Activated CD4-positive, alpha-beta memory T cell treated with anti-CD3 and anti-CD28 coated beads for 36 hours (primary cell): ENCODE measurements around the gene HTRA2. TPM values are rescaled to one million over a fixed set of nuclear protein-coding genes. Genes with fewer than 3 reads are reported as not detected.

Experiments used
- CTCF ChIA-PET: fragments of 350-600 bp; sonication (Branson Sonifier 250); formaldehyde crosslinking; loops from one replicate; lab custom pipeline; 2021; ENCODE audit warnings: antibody characterized with exemption, inconsistent platforms; lab: Charles Lee
- POLR2A ChIA-PET: fragments of 350-600 bp; sonication (Branson Sonifier 250); formaldehyde crosslinking; loops from one replicate; lab custom pipeline; 2021; ENCODE audit warnings: antibody characterized with exemption; lab: Charles Lee
- DNase-seq: peaks from one replicate; pipeline ENCODE4 v3.0.0-alpha.2; 2020
- H3K27ac Mint-ChIP-seq: one replicate; pipeline ENCODE4 v1.8.0; 2021; ENCODE audit warnings: mixed read lengths
- H3K27me3 Mint-ChIP-seq: one replicate; pipeline ENCODE4 v1.8.0; 2021; ENCODE audit warnings: mixed read lengths
- H3K36me3 Mint-ChIP-seq: one replicate; pipeline ENCODE4 v1.8.0; 2021; ENCODE audit warnings: mixed read lengths
- H3K4me1 Mint-ChIP-seq: one replicate; pipeline ENCODE4 v1.8.0; 2021; ENCODE audit warnings: low read depth, mixed read lengths
- H3K4me3 Mint-ChIP-seq: one replicate; pipeline ENCODE4 v1.8.0; 2021; ENCODE audit warnings: mild to moderate bottlenecking, mixed read lengths
- H3K9me3 Mint-ChIP-seq: one replicate; pipeline ENCODE4 v1.8.0; 2021; ENCODE audit warnings: mixed read lengths
- intact Hi-C: fragments of 100-400 bp; cut with micrococcal nuclease; formaldehyde crosslinking; loops from one replicate; pipeline ENCODE4 v1.15.1; 2023
- total RNA-seq, 2 experiments: library from RNA; stranded (reverse); gene quantifications; one replicate each; pipeline ENCODE4 v1.2.3, GENCODE V29; 2021

Gene HTRA2
- total RNA-seq, 2 experiments from 2014 or later: 70.6 to 72.3 TPM

GRCh38 chr2:74571058-74571457 is 41.3 kb downstream of the HTRA2 start:
- Mint-ChIP-seq H3K36me3 (no peaks in the 10 kb centered on the region), H3K27me3 (peaks cover 8% of the 10 kb centered on the region), H3K4me3 (no peak overlapping the region), H3K27ac (no peak overlapping the region), H3K4me1 (peaks cover 25% of the 10 kb centered on the region), H3K9me3 (no peaks in the 10 kb centered on the region)
- ChIA-PET CTCF (interaction anchor here (1.0 to 2.4 kb wide), 2 partner anchors 16 to 18 kb away, joined by 3 to 9 read pairs; no protein-coding TSS in a partner anchor), POLR2A (no interaction called here)
- intact Hi-C loops: loop anchor here (1.0 to 5.0 kb wide), 3 partner anchors 13 to 39 kb away; partner anchors contain the start of gene DOK1
- peak; percentile 55 for DNase-seq

DNA sequence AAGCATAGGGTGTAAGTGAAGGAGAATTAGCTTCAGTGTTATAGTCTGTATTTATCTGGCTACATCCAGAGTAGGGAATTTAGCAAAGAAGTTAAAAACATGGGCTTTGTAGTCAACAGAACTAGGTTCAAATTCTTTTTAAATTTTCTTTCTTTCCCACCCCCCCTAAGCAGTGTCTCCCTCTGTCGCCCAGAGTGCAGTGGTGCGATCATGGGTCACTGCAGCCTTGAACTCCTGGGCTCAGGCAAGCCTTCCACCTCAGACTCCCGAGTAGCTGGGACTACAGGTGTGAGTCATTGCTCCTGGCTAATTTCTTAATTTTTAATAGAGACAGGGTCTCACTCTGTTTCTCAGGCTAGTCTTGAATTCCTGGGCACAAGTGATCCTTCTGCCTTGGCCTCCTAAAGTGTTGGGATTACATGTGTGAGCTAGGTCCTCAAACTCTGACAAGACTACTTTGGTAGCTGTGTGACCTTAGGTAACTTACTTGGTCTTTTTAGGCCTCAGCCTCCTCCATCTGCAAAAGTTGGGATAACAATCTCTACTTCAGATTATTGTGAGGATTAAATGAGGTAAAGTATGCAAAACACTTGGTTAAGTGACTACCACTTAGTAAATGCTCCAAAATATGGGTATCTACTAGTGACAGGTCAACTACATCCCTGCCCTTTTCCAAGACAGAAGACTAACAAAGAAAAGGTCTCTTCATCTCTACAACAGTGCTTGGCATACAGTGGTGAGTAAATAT is 42.6 kb downstream of the HTRA2 start:
- no peak for DNase-seq
- Mint-ChIP-seq H3K4me1 (peaks cover 20% of the 10 kb centered on the region), H3K4me3 (no peak overlapping the region), H3K36me3 (no peaks in the 10 kb centered on the region), H3K27me3 (peaks cover 8% of the 10 kb centered on the region), H3K9me3 (no peaks in the 10 kb centered on the region), H3K27ac (no peak overlapping the region)
- intact Hi-C loops: loop anchor here (5.0 kb wide), 1 partner anchor 40 kb away; no protein-coding TSS in a partner anchor
- CTCF ChIA-PET: interaction anchor here (2.4 kb wide), 1 partner anchor 17 kb away, joined by 9 read pairs; no protein-coding TSS in a partner anchor
- POLR2A ChIA-PET: no interaction called here

DNA sequence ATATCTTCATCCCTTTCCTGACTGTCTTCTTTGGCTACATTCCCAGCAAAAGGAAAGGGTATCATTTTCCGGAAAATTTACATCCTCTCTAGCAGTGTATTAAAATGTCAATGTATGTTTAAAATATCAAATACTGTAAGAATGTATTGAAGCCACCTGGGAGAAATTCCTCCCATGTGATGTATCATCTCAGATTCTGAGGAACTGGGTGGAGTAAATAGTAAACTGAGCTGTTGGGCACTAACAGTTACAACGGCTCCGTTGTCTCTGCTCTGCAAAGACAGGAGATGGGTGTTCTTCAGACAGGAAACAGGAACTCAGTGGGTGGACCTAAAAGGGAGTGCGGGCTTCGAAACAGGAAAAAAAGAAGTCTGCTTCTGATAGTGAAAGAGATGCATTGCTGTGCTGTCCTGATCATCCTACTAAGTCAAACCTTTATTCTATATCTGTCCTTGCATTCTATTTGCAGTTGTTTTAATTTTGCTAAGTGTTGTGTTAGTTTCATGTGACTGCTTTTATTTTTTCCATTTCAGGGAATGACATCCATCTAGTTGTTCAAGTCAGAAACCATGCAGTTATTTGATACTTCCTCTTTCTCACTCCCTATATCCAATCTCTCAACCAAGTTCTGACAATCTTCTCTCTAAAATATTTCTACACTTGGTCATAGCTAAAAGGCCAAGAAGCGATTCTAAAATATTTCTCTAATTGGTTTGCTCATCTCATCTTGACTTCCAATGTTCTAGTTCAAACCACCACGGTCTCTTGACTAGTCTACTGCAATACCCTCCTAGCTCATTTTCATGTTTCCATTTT is 44.2 kb downstream of the HTRA2 start:
- H3K36me3 Mint-ChIP-seq: no peaks in the 10 kb centered on the region
- H3K4me1 Mint-ChIP-seq: peaks cover 24% of the 10 kb centered on the region
- H3K27ac Mint-ChIP-seq: no peak overlapping the region
- ChIA-PET POLR2A (no interaction called here), CTCF (interaction anchor here (1.4 to 6.2 kb wide), 2 partner anchors 14 to 76 kb away, joined by 3 to 48 read pairs; no protein-coding TSS in a partner anchor)
- no peaks in the 10 kb centered on the region for H3K9me3 Mint-ChIP-seq
- no peak for DNase-seq
- H3K27me3 Mint-ChIP-seq: no peaks in the 10 kb centered on the region
- intact Hi-C loops: loop anchor here (5.0 kb wide), 1 partner anchor 42 kb away; no protein-coding TSS in a partner anchor
- H3K4me3 Mint-ChIP-seq: peak overlapping the region; percentile 22

DNA sequence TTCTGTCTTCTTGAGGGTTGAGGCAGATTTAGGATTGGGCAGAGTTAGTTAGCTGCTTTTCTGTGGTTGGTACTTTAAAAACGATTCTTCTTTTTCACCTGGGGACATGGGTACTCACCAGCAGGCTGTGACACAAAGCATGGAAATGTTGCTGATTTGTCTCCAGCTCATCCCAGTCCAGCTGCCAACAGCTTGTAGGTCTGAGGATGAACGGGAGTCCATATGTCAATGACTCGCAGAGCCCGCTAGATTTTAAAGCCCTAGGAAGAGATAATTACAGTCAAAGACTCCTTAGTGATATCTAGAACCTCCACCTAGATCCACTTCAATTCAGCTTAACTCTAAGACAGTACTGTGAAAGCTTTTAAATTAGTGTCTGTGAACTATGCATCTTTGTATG is 45.6 kb downstream of the HTRA2 start:
- intact Hi-C loops: no loop called here
- H3K9me3 Mint-ChIP-seq: no peaks in the 10 kb centered on the region
- no peaks in the 10 kb centered on the region for H3K27me3 Mint-ChIP-seq
- POLR2A ChIA-PET: no interaction called here
- H3K4me1 Mint-ChIP-seq: peaks cover 24% of the 10 kb centered on the region
- no peak for DNase-seq
- CTCF ChIA-PET: interaction anchor here (0.9 to 6.2 kb wide), 5 partner anchors 9 to 92 kb away, joined by 3 to 48 read pairs (median 3); partner anchors contain the start of genes CCDC142 and TTC31
- no peaks in the 10 kb centered on the region for H3K36me3 Mint-ChIP-seq
- H3K4me3 Mint-ChIP-seq: no peak overlapping the region
- H3K27ac Mint-ChIP-seq: no peak overlapping the region

DNA sequence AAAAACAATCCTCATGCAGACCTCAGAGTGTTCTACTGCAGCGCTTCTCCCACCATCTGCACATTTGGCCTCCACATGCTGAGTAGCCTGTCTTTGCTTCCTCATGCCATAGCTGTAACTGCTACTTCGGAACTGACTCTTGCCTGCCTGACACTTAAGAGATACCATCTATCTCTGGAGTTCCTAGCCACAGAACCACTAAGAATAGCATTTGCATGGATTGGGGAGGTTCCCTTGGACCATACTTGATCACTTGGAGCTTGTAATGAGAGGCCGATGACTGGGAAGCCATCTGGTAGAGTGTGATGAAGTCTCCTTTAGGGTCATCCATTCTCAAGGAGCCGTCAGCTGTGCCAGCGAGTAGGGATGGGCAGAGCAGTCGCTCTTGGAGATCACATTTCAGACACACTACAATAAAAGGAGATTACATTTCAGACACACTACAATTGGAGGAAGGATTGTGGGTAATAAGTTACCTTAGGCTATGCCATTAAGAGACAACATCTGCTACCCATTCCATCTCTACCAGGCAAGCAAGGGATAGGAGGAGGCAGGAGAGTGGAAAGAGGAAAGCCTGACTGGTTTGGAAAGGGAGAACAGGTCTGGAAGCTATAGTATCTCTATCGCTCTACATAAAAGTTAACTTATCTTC is 46.6 kb downstream of the HTRA2 start:
- H3K4me1 Mint-ChIP-seq: peaks cover 24% of the 10 kb centered on the region
- H3K36me3 Mint-ChIP-seq: no peaks in the 10 kb centered on the region
- H3K27ac Mint-ChIP-seq: no peak overlapping the region
- CTCF ChIA-PET: interaction anchor here (0.6 to 6.2 kb wide), 6 partner anchors 9 to 93 kb away, joined by 3 to 48 read pairs (median 6); partner anchors contain the start of genes CCDC142 and TTC31
- no peaks in the 10 kb centered on the region for H3K27me3 Mint-ChIP-seq
- H3K4me3 Mint-ChIP-seq: no peak overlapping the region
- POLR2A ChIA-PET: no interaction called here
- H3K9me3 Mint-ChIP-seq: no peaks in the 10 kb centered on the region
- no peak for DNase-seq
- intact Hi-C loops: no loop called here

DNA sequence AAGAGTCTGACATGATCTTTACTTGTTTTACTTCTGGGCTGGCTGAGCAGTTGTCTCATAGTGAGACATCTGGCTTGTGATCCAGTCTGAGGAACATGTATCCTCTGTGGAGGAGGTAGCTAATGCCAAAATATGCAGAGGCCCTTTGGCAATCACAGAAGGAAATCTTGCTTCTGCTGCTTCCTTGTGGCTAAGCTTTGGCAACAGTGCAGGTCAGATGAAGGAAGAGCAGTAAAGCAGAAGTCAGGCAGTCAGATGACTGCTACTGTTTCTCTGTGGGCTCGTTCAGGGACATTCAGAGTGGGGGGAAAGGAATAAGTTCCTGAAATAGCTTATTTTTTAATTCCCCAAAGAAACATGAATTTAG is 47.1 kb downstream of the HTRA2 start:
- POLR2A ChIA-PET: no interaction called here

GRCh38 chr2:74577448-74577847 is 47.7 kb downstream of the HTRA2 start:
- DNase-seq: peak; percentile 37
- ChIA-PET CTCF (interaction anchor here (1.2 to 6.2 kb wide), 5 partner anchors 10 to 94 kb away, joined by 3 to 48 read pairs (median 7); partner anchors contain the start of genes CCDC142 and TTC31), POLR2A (no interaction called here)
- Mint-ChIP-seq H3K4me3 (no peak overlapping the region), H3K4me1 (peaks cover 22% of the 10 kb centered on the region), H3K27me3 (no peaks in the 10 kb centered on the region), H3K9me3 (no peaks in the 10 kb centered on the region), H3K36me3 (no peaks in the 10 kb centered on the region), H3K27ac (no peak overlapping the region)
- intact Hi-C loops: no loop called here

More for the DNA sequence above, 47.1 kb downstream of the HTRA2 start:
- Mint-ChIP-seq H3K9me3 (no peaks in the 10 kb centered on the region), H3K27ac (no peak overlapping the region), H3K4me3 (no peak overlapping the region), H3K4me1 (peaks cover 24% of the 10 kb centered on the region), H3K27me3 (no peaks in the 10 kb centered on the region), H3K36me3 (no peaks in the 10 kb centered on the region)
- DNase-seq: no peak
- intact Hi-C loops: no loop called here
- CTCF ChIA-PET: interaction anchor here (1.2 to 6.2 kb wide), 5 partner anchors 9 to 94 kb away, joined by 3 to 48 read pairs (median 7); partner anchors contain the start of genes CCDC142 and TTC31

GRCh38 chr2:74578408-74578807 is 48.7 kb downstream of the HTRA2 start:
- no peaks in the 10 kb centered on the region for H3K9me3 Mint-ChIP-seq
- intact Hi-C loops: no loop called here
- no peaks in the 10 kb centered on the region for H3K36me3 Mint-ChIP-seq
- H3K27me3 Mint-ChIP-seq: no peaks in the 10 kb centered on the region
- no peak overlapping the region for H3K4me3 Mint-ChIP-seq
- no peak for DNase-seq
- no peak overlapping the region for H3K27ac Mint-ChIP-seq
- CTCF ChIA-PET: interaction anchor here (6.2 kb wide), 1 partner anchor 9 kb away, joined by 48 read pairs; no protein-coding TSS in a partner anchor
- H3K4me1 Mint-ChIP-seq: peaks cover 25% of the 10 kb centered on the region
- POLR2A ChIA-PET: no interaction called here

DNA sequence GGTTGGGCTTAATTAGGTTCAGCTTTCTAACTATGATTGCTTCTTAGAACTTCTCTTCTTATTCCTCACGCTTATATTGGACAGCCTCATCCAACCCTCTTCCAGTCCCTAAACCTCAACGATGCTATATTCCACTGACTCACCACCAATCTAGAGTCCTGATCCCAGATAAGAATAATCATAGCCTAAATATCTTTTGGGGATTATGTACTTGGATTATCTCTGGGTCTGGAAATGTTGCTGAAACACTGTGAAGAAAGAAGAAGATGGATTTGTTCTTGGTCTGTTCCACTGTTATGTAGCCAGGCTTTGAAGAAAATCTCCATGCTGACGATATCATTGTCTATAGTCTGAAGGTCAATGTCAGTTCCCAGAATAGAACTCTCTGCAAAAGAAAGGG is 51.7 kb downstream of the HTRA2 start:
- Mint-ChIP-seq H3K4me1 (peaks cover 36% of the 10 kb centered on the region), H3K27ac (no peak overlapping the region), H3K4me3 (no peak overlapping the region), H3K36me3 (no peaks in the 10 kb centered on the region), H3K9me3 (no peaks in the 10 kb centered on the region), H3K27me3 (no peaks in the 10 kb centered on the region)
- ChIA-PET CTCF (interaction anchor here (9.4 kb wide), 1 partner anchor 100 kb away, joined by 145 read pairs; the partner anchor contains the start of genes CCDC142 and TTC31), POLR2A (no interaction called here)
- intact Hi-C loops: loop anchor here (10.0 kb wide), 1 partner anchor 253 kb away; the partner anchor contains the start of gene HK2
- no peak for DNase-seq

DNA sequence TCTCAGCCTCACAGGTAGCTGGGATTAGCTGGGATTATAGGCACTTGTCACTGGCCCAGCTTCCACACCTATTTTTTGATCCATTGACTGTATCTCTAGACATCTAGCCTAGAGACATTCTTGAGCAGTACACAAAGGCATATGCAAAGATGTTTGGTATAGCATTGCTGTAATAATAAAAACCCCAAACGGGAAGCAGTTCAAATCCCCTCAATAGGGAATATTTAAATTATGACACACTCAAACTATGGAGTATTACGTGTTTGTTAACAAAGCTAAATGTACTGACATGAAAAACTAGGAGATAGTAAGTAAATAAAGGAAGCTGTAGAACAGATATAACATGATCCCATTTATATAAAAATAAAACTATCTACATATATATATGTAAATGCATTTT is 52.5 kb downstream of the HTRA2 start:
- POLR2A ChIA-PET: no interaction called here
- peaks cover 34% of the 10 kb centered on the region for H3K4me1 Mint-ChIP-seq
- H3K4me3 Mint-ChIP-seq: no peak overlapping the region
- H3K9me3 Mint-ChIP-seq: no peaks in the 10 kb centered on the region
- DNase-seq: no peak
- intact Hi-C loops: loop anchor here (10.0 kb wide), 1 partner anchor 253 kb away; the partner anchor contains the start of gene HK2
- H3K27me3 Mint-ChIP-seq: no peaks in the 10 kb centered on the region
- H3K27ac Mint-ChIP-seq: no peak overlapping the region
- H3K36me3 Mint-ChIP-seq: no peaks in the 10 kb centered on the region
- CTCF ChIA-PET: interaction anchor here (2.4 to 9.4 kb wide), 2 partner anchors 101 to 332 kb away, joined by 6 to 145 read pairs; partner anchors contain the start of genes CCDC142 and TTC31
